SK-N-DZ (cell line): ENCODE data around the gene AGBL4.

Experiments
- DNase-seq: peaks from one replicate; pipeline ENCODE4 v3.0.0-alpha.2; 2015; ENCODE audit warnings: low spot score

Gene AGBL4

DNA sequence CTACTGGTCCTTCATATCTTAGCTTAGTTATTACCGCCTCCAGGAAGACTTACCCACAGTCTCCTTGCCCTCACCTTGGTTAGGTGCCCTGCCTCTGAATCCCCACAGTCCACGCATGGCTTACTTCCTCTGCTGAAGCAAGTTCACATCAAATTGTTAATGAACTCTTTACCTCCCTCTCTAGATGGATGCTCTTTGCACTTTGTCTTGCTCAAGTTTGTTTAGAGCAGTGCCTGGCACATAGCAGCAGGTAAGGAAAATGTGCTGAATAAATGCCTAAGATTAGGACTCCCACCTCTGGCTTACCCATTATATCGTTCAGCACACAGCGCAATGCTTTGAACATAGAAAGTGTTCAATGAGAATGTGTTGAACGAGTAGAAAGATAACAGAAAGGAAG lies 1337.6 kb downstream of the AGBL4 start:
- no peak for DNase-seq

DNA sequence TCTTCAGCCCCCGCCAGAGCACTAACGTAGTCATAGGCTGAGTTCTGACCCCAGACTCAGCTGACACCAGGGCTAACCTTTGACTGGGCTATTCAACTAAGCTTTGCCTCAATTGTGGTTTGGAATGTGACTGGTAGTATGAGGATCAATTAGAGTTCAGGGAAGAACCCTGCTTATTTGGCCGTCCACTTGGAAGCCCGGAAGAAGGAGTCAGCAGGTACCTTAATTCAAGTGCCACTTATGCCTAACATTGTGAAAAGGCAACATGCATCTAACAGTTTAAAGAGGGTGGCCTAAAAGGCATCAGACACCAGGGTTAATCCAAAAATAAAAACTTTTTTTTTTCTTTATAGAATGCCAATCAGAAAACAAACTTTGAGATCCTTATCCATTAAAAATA lies 1339.4 kb downstream of the AGBL4 start:
- DNase-seq: no peak

DNA sequence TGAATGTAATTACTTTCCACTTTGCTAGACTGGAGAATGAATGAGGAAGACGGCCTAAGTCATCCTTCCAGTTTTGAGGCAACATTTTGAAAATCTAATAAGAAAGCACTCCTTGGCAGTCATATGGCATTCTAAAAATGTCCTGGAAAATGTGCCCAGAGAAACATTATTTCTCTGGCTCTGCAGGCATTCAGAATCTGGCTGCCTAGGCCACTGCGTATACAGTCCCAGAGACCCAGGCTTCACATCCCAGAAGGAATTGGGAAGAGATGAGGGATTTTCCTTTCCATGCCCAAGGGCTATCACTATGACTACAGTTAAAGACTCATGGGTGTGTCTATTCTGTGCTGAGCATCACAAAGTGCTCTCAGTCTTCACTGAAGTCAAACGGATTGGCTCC lies 1339.9 kb downstream of the AGBL4 start:
- DNase-seq: no peak

DNA sequence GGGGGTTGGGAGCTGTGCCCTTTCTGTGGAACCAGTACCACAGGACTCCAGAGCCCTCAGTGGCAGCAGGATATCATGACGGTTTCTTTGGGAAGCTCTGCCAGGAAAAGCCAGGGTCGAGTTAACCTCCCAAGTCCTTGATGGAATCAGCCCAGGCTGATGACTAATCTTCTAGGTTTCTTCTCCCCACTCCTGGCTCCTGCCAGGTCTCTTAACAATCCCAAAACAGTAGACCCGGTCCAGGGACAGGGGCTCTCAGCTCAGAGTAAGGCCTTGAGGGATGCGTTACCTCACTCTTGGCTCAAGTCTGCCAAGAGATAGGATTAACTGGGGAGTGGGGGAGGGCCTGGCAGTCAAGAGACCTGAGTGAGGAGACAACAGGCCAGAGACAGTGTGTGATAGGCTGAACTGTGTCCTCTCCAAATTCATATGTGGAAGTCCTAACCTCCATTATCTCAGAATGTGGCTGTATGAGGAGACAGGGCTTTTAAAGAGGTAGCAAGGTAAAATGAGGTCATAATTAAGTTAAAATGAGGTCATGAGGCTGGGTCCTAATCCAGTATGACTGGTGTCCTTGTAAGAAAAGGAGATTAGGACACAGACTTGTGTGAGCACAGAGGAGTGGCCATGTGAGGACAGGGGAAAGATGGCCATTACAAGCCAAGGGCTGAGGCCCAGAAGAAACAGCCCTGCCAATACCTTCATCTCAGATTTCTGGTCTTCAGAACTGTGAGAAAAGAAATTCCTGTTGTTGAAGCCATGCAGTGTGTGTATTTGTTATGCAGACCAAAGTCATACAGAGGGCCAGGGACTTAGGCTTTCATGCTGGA lies 1342.1 kb downstream of the AGBL4 start:
- DNase-seq: no peak

DNA sequence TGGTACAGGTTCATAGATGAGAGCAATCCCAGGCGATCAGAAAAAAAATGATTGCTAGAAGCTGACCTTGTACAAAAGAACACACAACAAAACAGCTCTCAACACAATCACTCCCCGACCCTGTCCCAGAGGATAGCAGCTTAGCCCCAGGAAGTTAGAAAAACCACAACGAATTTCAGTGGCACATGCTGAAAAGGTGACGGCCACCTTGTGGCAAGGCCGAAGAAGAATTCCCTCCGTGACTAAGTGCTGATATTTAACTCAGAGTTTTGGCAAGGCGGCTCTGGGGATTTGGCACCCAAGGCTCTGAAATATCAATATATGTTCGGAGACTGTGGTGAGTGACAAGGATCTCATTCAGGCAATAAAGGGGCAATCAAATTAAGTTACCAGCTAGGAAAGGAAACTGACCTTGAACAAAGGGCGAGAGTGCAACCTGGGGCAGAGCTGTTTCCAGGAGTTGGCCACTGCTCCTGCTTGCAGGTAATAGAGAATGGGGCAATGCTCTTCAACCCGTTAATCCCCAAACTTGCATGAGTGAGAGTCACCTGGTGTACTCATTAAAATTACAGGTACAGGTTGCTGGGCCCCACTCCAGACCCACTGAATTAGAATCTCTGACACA lies 1343.2 kb downstream of the AGBL4 start:
- no peak for DNase-seq

DNA sequence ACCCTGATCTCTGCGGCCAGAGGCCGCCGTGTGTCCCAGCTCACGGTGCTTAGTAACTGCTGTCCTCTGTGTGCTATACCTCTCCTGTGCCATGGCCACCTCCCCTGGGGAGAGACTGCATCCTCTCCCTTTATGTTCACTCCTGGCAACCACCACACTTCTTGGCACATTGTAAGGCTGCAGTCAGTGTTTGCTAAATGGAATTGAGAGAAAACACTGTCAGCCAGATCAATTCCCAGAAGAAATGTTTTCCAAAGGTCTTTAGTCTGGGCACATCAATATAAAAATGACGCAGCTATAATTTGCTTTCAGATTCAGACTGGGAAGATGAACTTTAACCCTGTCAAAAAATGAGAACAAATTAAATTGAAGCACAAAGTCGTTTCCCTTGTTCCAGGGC lies 1343.9 kb downstream of the AGBL4 start:
- DNase-seq: no peak

DNA sequence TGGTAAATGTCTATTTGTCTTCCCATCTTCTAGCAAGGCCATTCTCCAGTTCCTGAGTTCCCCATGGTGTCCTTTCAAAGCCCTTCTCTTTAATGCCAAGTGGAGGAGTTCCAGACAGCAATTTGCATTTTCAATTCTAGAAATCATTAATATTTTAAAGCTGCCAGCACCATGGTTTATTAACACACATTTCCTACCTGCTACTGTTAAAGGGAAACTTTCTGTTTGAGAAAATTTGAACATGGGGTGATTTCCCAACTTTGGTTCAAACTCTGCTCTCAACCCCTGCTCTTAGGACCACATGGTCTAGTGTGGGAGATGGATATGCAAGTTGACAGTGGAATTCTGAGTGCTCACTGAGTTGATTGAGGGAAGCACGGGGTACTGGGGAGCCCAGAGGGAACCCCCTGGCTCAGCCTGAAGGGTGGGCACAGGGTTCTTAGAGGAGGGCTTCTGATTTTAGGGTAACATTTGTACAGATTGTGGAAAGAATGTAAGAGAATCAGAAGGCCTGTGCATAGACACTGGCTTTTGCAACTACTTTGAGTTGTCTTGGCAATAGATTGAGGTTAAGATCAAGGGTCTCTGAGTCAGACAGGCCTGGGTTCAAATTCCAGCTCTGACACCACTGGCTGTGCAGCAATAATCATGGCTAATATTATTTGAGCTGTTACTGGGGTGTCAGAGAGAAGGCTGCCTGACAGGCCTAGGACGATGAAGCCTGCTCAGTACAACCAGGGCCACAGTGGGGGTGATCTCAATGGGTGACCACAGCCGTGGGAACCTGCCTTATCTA lies 1344.8 kb downstream of the AGBL4 start:
- no peak for DNase-seq

DNA sequence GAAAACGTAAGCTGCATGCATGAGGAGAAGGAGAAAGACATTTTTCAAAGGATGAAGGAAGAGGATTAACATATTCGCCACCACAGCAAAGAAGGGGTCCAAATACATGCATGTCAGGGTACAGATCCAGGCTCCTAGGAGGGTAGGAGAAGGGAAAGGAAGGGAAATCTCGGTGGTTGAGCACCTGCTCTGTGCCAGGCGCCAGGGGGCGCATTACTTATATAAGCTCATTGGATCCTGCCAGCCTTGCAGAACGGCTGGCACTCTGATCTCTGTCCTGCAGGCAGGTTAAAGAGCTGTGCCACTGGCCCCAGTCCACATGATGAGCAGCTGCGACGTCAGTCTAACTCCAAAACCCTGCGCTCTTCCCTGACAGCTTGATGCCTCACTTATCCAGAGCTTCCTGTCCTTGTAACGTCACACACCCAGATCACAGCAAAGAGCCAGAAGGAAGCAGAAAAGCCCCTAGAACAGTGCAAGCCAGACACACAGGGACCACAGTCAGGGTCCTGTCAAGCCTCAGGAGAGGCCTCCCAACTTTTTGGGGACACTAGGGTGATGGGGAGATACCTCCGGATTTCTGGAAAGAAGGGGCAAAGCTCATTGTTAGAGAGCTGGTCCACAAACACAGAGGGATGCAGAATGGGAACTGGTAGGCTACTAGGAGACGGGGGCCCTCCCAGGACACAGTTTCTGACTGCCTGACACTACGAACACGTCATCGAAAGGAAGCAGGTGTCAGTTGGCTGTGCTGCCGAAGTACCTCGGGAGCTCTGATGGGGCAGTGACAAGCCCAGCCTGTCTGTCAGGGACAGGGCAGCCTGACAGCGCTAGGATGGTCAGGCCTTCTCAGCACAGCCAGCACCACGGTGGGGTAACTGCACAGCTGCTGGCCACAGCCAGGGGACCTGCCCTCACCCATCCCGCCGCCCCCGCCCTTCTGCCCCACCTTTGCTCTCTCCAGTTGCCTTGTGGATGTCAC lies 1346.2 kb downstream of the AGBL4 start:
- DNase-seq: peak; percentile 80

DNA sequence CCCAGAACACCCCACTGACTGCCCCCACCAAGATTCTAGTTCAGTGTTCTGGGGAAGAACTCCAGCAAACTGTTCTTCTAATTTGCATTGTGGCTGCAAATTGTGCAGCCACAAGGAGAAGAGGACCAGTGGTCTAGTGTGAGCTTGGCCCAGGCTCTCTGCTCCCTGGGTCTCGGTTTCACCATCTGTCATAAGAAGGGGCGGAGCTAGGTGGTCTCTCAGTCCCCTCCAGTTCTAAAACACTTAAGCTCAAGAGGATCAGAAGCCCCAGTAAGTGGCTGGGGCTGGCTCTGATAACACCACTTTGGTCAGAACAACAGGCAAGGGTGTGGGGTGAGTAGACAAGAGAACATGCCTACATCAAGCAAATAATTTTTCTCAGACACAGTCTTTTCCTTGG lies 1346.9 kb downstream of the AGBL4 start:
- DNase-seq: peak; percentile 32

DNA sequence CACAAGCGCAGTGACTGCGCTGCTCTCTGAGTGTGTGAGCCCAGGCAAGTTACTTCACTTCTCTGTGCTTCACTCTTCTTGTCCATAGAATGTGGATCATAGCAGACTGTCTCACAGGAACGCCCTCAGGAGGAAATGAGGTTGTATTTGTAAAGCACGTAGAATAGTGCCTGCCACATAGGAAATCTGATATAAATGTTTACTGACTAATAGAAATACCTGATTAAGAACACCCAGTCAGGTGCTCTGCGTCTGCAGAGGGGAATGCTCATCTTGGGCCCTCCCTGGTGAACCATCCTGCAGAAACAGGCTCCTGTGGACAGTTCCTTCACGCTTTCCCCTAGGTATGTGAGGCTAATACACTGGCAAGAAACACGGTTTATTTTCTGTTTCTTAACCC lies 1347.4 kb downstream of the AGBL4 start:
- no peak for DNase-seq

DNA sequence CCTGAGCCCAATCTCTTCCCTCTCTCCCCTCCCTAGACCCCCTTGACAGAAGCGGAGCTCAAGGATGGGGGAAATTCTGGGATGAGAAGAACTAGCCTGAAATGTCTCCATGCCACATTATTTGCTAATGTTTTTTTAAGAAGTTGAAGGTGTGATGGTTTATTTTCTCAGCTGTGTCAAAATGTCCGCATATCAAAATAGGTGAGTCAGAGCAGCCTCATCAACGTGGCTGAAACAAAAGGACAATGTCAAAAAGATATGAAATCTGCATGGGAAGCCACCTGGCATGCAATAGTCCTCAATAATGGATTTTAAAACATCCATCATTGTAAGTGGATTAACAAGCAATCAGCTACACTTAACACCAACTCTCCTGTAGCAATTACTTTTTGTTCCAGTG lies 1348.5 kb downstream of the AGBL4 start:
- DNase-seq: no peak

DNA sequence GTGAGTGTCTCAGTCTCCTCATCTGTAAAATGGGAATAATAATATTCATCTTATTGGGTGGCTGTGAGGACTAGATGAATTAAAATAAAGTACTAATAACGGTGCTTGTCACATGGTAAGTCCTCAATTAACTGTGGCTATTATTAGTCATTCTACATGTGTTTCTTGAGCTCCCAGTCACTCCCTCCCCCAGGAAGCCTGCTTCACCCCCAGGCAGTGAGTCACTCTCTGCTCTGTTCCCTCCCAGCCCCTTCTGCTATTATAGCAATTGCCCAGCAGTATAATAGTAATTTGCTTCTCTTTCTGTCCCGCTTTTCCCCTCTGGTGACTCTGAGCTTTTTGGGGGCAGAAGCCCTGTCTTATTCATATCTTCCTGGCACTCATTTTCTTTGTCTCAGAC lies 1349.1 kb downstream of the AGBL4 start:
- DNase-seq: no peak

DNA sequence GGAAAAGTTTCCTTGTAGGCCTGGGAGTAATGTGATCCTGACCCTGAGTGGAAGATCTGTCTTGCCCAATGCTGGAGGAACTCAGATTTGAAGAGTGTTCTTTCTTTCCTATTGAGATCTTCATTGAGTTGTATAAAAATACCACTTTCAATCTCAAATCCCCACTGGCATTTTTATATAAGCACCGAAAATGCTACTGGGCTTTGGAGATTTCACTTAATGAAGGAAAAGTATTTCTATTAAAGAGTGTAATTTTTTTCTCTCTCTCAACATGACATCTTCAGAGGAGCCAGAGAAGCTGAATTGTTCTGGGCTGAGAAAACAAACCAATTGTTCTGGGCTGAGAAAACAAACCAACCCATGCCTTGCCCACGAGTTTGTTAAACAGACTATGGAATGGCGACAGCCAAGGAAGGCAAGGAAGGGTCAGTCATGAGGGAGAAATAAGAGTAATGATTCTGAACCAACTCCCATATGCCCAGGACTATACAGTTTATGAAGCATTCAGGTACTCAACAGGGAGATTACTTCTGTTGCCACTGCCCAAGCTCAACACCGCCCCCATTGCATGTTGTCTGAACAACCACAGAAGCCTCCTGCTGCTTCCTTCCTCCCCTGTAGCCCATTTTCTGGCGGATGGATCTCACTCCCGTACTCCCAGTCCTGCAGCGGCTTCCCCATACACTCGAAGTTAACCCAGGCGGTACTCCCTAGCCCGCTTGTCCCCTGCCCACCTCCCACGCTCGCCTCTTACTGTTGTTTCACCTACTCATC lies 1350.2 kb downstream of the AGBL4 start:
- DNase-seq: no peak

DNA sequence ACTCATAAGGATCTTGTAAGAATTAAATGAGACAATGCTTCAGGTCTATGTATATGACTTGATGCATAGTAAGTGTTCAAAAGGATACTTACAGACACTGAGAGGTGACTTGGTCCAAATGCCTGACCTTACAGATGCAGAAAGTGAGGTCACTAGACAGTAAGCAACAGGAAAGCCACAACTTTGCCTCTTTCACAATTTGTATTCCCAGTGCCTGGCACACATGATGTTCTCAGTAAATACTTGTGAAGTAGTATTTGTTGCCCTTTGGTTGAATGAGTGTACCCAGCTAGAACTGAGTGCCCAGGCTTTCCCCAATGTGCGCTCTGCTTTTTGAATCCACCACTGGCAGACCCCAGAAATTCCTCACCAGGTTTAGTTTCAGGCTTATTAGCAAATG lies 1352.2 kb downstream of the AGBL4 start:
- DNase-seq: no peak

DNA sequence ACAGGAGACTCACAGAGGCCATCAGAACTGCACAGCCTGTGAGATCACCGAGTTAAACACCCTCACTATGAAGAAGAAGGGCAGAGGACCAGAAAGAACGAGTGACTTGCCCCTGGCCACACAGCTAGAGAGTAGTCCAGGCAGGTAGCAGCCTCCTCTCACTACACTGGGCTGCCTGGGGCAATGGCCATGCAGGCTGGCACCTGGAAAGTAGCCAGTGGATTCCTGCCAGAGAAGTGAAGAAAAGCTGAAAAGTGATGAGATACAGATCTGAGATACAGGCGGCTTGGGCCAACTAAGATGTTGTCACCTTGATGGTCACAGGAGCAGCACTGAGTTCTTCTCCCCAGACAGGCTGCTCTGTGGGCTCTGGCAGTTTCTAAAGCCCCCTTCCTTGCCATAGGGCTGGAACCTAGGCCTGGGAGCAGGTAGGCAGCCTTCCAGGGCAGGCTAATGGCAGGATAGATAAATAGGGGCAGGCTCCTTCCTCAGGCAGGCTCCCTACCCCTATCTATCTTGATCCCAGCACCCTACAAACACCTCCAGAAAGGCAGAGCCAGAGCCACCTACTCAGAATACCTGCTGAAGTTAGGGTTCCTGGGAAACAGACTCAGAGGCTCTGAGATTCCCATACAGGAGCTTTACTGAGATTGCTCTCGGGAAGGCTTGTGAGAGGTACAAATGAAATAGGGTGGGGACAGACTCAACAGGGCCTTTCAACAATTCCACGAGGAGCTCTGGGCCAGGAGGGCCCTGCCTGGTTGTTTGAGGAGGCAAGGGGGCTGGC lies 1353.3 kb downstream of the AGBL4 start:
- no peak for DNase-seq

DNA sequence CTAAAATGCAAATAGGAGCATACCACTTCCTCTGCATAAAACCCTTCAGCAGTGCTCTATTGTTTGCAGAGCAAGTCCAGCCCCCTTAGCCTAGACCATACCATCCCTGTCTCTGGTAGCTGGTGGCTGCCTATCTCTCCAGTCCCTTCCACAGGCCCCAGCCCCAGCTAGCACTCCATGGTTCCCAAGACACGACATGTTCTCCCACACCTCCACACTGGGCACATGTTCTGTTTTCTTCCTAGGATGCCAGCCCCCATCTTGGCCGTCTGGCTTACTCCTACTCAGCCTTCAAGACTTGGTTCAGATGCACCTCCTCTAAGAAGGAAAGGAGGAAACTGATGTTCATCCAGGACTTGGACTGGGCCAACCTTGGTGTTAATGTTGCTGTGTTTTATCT lies 1355.4 kb downstream of the AGBL4 start:
- no peak for DNase-seq

DNA sequence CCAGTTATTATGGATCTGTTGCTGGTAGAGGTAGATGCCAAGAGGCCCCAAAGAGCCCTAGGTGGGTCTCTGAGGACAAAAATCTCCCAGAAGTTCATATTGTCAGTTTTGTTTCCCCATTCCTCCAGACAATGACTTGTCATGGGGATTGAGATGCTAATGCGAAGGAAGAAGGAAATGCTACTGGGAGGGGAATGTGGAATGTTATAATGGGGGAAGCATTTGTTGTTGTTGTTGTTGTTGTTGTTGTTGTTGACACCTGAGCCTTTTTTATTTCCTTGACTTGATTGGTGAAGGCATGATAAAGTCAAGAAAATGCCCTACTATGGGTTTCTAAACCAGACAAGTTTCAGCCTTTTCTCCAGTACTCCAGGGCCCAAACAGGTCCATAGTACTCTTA lies 1356.0 kb downstream of the AGBL4 start:
- no peak for DNase-seq

DNA sequence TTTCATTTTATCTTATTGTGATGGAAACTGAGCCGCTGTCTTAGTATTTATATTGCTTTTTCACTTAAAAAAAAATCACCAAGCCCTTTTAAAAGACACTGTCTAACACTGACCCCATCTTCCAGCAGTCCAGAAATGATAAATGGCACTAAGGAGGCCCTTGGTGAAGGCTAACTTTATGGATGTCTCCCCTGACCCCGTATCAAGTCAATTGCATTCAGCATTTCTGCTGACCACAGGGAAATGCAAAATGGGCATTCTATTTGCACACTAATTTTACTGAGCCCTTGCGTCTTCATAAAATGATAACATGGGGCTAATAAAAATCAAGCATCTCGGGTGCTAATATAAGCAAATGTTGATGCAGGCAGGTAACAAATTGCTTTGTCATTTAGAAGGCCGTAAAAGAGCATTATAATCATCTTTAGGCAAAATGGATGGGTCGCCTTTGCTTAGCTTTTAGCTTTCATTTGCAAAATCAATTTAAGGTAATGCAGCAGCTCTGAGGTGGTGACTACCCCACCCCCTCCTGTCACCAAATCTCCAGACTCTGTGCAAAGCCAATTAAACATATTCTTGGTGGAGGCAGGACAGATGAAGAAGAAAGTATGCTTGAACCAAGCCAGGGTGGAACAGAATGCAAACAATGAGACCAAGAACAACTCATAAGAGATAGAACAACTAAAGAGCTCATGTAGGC lies 1357.9 kb downstream of the AGBL4 start:
- DNase-seq: no peak
